Activated T-helper 1 cell treated with Interleukin-2 at 50 U/mL for 16 hours (primary cell): ENCODE measurements around the gene RBM12.

ENCODE experiments used
- DNase-seq: peaks from one replicate; pipeline ENCODE4 v3.0.0-alpha.2; 2020; ENCODE audit warnings: low read depth

The RBM12 gene

GRCh38 chr20:35657271-35657670, 7.4 kb downstream of the RBM12 start:
- DNase-seq, result no peak

- DNase-seq, result no peak
These were observed 10.3 kb downstream of the RBM12 start for GRCh38 chr20:35654415-35654814.

- DNase-seq, result no peak
These were observed 10.8 kb downstream of the RBM12 start for GRCh38 chr20:35653893-35654292.

GRCh38 chr20:35653430-35653734, 11.3 kb downstream of the RBM12 start:
- no peak for DNase-seq

- DNase-seq, result no peak
These were observed 11.9 kb downstream of the RBM12 start for GRCh38 chr20:35652641-35653429.

- no peak for DNase-seq
These were observed 12.7 kb downstream of the RBM12 start for GRCh38 chr20:35651958-35652357.

- DNase-seq, result no peak
These were observed 14.1 kb downstream of the RBM12 start for GRCh38 chr20:35650632-35651031.

GRCh38 chr20:35648836-35649235, 15.9 kb downstream of the RBM12 start:
- DNase-seq, result no peak

GRCh38 chr20:35644806-35645205, 19.9 kb downstream of the RBM12 start:
- no peak for DNase-seq

- no peak for DNase-seq
These were observed 21.7 kb downstream of the RBM12 start for GRCh38 chr20:35643045-35643444.

GRCh38 chr20:35641743-35642142, 23.0 kb downstream of the RBM12 start:
- no peak for DNase-seq

- DNase-seq, result no peak
These were observed 24.0 kb downstream of the RBM12 start for GRCh38 chr20:35640724-35641123.

- no peak for DNase-seq
These were observed 25.9 kb downstream of the RBM12 start for GRCh38 chr20:35638751-35639150.

- DNase-seq, result no peak
These were observed 27.4 kb downstream of the RBM12 start for GRCh38 chr20:35637276-35637675.

GRCh38 chr20:35636095-35636494, 28.6 kb downstream of the RBM12 start:
- DNase-seq, result no peak

- DNase-seq, result no peak
These were observed 29.0 kb downstream of the RBM12 start for GRCh38 chr20:35635652-35636051.

GRCh38 chr20:35632539-35633115, 32.1 kb downstream of the RBM12 start:
- no peak for DNase-seq

GRCh38 chr20:35630636-35631035, 34.1 kb downstream of the RBM12 start:
- no peak for DNase-seq

- DNase-seq, result no peak
These were observed 35.1 kb downstream of the RBM12 start for GRCh38 chr20:35629427-35630145.

- no peak for DNase-seq
These were observed 37.6 kb downstream of the RBM12 start for GRCh38 chr20:35627121-35627520.

- no peak for DNase-seq
These were observed 38.2 kb downstream of the RBM12 start for GRCh38 chr20:35626386-35627001.

GRCh38 chr20:35625584-35626385, 38.9 kb downstream of the RBM12 start:
- no peak for DNase-seq
